Medulla oblongata (tissue), 1 donor: ENCODE data around the gene GRIN2A.

Experiments
- DNase-seq: peaks from one replicate; pipeline ENCODE4 v3.0.0-alpha.2; 2015; ENCODE audit errors: extremely low spot score

Gene GRIN2A

GRCh38 chr16:9969580-9969979, 212.6 kb downstream of the GRIN2A start:
- peak; percentile 35 for DNase-seq

GRCh38 chr16:9966569-9967157, 215.6 kb downstream of the GRIN2A start:
- no peak for DNase-seq

DNA sequence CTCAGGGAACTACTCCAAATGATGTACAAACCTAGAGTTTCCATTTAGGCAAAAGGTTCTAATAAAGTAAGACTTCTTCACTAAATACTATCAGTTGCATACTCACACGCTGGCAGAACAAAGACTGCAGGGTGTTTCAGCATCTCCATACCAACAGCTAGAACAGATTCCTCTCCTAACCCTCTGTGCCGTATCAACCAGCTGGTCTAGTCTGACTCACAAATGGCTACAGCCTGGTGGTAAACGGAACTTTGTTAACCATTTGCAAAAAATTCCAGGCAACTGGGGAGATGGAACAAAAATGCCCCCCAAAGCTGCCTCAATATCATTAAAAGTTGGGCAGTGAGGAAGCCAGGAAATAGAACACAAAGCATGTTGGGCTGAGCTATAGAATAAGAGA, 217.1 kb downstream of the GRIN2A start:
- DNase-seq = no peak

GRCh38 chr16:9964426-9964825, 217.8 kb downstream of the GRIN2A start:
- DNase-seq = no peak

DNA sequence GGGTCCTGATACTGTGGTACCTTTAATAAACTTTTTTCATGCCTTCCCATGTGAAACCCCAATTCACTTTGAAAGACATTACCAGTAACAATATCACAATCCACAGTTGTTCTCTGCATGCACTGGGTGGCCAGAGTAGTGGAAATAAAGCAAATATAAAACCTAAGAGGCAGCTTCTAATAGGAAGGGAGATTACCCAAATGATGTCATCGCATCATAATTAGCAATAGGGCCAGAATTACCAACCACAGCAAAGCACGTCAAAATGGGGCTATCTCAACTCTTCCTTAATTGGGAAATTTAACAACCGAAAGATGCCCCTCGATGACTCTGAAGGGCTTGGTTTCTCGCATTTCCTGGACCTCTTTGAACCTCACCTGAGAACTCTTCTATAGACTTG, 224.8 kb downstream of the GRIN2A start:
- DNase-seq = no peak

DNA sequence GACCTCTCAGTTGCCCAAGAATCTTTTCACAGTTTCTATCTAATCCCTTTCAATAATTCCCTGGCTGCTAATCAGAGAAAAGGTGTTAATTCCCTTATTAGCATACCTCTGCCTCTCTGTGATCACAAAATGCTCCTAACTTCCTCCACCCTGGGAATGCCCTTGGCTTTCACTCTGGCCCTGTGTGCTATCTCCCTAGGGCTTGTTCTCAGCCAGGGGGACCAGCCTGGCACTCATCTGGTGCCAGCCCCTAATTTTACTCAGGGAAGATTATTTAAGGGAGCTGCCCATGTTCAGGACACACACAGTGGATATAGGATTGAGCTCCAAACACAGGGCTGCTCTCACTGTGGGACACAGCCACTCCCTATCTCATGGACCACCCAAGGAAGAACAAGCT, 225.2 kb downstream of the GRIN2A start:
- DNase-seq = no peak

DNA sequence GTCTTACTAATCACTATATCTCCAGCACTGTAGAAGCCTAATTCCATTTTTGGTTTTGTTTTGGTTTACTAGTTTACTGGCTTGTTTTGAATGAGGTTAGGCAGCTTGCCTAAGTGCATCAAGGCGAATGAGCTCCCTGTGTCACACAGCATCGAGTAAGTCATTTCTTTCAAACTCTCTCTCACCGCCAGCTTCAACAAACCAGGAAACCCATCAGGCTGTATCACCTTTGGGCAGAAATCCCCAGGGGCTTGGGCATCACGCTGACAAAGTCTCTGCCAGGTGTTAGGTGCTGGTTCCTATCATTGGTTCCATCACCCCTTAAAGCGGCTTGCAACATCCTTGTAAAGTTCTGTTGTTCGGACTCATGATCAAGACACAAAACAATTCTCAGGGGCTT, 226.6 kb downstream of the GRIN2A start:
- DNase-seq = no peak

- no peak for DNase-seq
Observed at GRCh38 chr16:9953908-9954570, 228.2 kb downstream of the GRIN2A start.

DNA sequence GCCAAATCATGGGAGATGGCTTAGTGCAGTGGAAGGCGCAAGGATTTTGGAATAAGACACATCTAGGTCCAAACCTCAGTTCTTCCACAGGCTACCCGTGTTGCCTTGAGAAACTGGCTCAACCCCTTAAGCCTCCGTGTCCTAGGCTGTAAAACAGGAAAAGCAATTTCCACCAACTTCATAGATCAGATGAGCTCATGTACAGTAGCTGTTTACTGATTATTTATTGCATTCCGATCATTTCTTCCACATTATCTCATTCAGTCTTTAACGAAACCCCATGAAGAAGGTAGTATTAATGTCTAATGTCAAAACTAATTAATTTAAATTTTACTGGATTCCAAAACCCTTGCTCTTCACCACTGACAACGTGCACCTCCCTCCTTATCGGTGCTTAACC, 231.6 kb downstream of the GRIN2A start:
- no peak for DNase-seq

DNA sequence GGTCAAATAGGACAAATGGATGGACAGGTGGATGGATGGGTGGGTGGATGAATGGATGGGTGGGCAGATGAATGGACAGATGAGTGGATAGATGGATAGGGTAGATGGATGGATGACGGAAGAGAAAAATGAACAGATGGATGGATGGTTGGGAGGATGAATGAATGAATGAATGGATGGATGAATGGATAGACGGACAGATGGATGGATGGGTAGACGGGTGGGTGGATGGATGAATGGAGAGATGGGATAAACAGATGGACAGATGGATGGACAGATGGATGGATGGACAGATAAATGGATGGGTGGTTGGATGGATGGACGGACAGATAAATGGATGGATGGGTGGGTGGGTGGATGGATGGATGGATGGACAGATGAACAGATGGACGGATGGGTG, 232.8 kb downstream of the GRIN2A start:
- DNase-seq = no peak

GRCh38 chr16:9948933-9949332, 233.3 kb downstream of the GRIN2A start:
- no peak for DNase-seq

- no peak for DNase-seq
Observed at GRCh38 chr16:9946022-9946720, 236.1 kb downstream of the GRIN2A start.

GRCh38 chr16:9943121-9943520, 239.1 kb downstream of the GRIN2A start:
- DNase-seq = no peak

GRCh38 chr16:9941245-9941644, 241.0 kb downstream of the GRIN2A start:
- DNase-seq = no peak

DNA sequence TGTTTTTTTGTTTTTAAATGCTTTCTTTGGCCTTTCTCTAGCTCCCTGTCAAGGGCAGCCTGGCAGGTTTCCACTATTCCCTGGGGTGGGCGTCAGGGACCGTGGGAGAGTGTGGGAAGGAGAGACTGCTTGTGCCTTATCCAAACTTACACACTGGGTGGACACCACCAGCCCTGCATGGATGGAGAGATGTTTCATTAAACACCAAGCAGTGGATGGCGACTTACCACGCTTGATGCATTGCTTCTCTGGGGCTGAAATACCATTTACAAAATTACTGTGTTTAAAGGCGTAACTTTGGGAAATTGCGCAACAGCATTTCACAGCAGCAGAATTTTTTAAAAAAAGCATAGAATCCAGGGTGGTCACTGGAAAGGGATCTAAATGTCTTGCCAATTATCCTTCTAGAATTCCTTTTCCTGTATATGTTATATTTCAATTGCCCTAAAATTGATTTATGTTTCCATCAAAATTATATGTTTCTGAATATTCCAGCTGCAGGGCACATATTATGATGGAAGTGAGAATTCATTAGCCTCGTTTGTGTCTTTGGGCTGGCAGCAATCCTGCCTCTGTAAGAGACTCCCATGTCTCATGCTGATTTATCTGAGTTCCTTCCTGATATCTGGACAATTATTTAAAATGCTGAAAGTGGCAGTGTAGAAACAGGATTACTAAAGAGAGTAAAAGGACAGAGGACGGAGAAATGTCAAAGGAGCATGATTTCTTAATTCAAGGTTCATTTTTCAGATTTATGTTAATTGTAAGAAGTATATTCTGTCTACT, 247.3 kb downstream of the GRIN2A start:
- no peak for DNase-seq

GRCh38 chr16:9932919-9933653, 249.1 kb downstream of the GRIN2A start:
- DNase-seq = no peak

DNA sequence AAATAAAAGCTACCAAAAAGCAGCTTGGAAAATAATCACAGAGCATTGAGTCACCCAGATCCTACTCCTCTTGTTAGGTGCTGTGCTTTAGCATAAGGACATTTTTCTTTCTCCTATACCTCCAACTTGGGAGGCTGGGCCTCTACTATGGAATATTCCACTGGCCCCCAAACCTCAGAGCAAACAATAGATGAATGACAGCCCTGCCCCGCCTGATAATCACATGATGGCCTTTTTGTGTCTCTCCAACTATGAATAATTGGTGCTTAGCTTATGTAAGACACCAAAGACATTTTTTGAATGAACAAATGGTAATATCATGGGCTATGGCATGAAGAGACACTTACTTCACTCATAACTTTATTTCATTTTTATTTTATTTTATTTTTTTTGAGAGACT, 250.2 kb downstream of the GRIN2A start:
- no peak for DNase-seq

- no peak for DNase-seq
Observed at GRCh38 chr16:9929836-9930235, 252.4 kb downstream of the GRIN2A start.

DNA sequence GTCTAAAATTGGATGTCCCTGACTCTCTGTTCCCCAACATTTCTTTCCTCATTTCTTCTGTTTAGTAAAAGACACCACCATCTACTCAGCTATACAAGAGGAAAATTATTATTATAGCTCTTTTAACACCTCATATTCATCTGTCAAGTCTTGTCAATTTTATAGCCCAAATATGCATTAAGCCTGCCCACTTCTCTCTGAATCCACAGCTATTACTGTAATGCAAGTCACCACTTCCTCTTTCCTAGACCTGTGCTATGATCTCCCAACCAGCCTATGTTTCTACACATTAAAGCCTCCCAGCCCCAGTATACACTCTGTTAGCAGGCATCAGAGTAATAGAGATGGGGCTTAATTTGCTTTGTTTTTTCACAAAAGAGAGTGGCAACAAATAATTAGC, 252.9 kb downstream of the GRIN2A start:
- DNase-seq = no peak

DNA sequence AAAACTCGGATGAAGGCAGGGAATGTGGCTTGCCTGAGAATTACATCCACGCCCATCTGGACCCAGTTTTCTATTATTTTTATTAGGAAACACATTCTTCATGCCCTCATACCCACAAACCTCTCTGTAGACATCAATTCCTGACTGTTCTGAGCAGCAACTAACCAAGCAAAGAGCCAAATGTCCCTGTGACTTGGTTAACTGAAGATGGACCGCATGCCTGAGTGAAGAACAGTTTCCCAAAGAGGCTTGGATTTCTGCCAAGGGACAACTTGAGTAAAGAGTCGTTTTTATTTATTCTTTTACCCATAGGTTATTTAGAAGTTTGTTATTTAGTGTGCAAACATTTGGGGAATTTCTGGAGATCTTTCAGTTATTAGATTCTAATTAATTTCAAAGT, 259.8 kb downstream of the GRIN2A start:
- peak; percentile 33 for DNase-seq

DNA sequence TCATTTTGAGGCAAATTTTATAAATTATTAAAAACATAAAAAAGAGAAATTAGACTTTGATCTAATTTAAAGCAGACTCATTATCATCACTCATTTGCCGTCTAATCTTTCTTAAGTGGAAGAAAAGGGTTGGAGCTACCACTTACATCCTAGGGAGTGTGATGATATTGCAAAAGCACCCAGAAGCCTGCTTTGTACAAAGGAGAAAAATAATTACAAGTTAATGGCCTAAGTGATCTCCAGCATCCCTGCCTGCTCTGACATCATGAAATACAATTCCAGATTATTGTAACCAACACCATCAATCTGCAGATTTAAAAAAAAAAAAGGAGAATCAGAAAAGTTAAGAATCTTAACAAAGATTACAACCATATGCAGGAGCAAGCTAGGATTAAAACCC, 260.2 kb downstream of the GRIN2A start:
- DNase-seq = no peak

DNA sequence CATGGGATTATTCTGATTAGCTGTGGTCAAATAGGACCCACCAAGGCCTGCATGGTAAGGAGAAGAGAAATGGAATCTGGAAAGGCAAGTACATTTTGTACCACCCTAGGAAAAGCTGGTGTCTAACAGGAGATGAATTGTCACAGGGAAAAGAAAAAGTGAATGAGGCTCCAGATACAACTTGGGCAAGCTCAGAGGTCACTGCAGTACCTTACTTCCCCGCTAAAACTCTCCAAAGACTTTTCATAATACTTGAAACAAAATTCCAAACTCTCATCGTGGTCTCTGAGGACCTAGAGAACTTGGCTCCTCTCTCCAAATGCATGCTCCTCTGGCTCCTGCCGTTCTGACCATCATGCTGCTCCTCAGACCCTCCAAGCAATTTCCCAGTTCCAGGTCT, 262.8 kb downstream of the GRIN2A start:
- DNase-seq = no peak
